ENCODE results near the gene AXDND1. TPM values are rescaled to one million over a fixed set of nuclear protein-coding genes. Genes with fewer than 3 reads are reported as not detected.

AXDND1 gene
- total RNA-seq, 1 experiment from 2014 or later = 0.15 TPM

DNA sequence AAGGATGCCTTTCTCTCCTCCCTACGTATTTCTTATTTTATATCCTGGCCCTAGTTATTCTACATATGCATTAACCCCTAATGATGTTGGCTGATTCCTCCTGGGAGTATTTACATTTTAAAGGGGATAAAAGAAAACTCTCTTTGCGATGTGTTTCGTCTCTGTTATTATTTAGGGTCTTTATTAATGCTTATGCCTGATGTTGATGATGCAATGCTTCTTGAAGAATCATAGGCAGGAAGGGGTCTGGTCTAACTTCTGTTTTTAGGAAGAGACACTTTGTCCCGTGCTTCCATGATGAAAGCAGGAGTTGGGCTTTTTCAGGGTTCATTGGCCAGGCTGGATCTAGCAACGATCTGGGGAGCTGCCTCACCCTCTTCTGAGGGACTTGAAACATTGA is 210.7 kb downstream of the AXDND1 start:
- Histone ChIP-seq H3K4me2 (ENCODE audit: low read depth, low read length, poor library complexity, severe bottlenecking) (no peak overlapping the region), H3K27ac (ENCODE audit: low read length) (no peak overlapping the region), H3K9me3 (ENCODE audit: low read length) (no peaks in the 10 kb centered on the region), H3K27me3 (ENCODE audit: low read length) (no peaks in the 10 kb centered on the region), H4K20me1 (ENCODE audit: insufficient read depth, low read depth, low read length) (no peaks in the 10 kb centered on the region), H3K9ac (ENCODE audit: low read length) (no peak overlapping the region), H2AFZ (ENCODE audit: low read length) (no peak overlapping the region), H3K4me3 (ENCODE audit: low read length) (no peak overlapping the region), H3K4me1 (ENCODE audit: low read length) (no peaks in the 10 kb centered on the region), H3K36me3 (ENCODE audit: insufficient read depth, low read length) (no peaks in the 10 kb centered on the region), H3K9me2 (replicated peaks; ENCODE audit: insufficient read depth, low read length) (no peaks in the 10 kb centered on the region), H3K79me2 (ENCODE audit: low read length) (no peaks in the 10 kb centered on the region)
- no peak for DNase-seq

DNA sequence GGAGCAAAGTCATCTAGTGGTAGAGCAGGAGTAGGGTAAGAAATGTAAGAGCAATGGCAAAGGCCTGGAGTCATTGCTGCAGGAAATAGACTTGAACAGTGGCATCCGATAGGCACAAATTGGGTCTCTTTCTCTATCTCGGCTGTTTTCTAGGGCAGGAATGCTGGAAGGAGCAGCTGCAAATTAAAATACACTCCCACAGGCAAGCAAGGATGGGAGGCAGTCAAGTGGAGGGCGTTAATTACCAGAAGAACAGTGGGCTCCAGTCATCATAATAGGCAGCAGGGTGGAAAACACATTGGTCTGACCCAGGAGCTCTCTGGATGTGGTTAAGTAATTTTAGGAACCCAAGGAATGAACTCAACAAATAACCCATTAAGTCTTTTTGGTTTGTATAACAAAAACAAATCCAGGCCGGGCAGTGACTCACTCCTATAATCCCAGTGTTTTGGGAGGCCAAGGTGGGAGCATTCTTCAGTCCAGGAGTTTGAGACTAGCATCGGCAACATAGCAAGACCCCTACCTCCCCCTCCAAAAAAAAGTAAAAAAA is 218.1 kb downstream of the AXDND1 start:
- Histone ChIP-seq H4K20me1 (ENCODE audit: insufficient read depth, low read depth, low read length) (no peaks in the 10 kb centered on the region), H3K4me1 (ENCODE audit: low read length) (no peaks in the 10 kb centered on the region), H2AFZ (ENCODE audit: low read length) (no peak overlapping the region), H3K27me3 (ENCODE audit: low read length) (no peaks in the 10 kb centered on the region), H3K4me2 (ENCODE audit: low read depth, low read length, poor library complexity, severe bottlenecking) (no peak overlapping the region), H3K79me2 (ENCODE audit: low read length) (no peaks in the 10 kb centered on the region), H3K27ac (ENCODE audit: low read length) (no peak overlapping the region), H3K36me3 (ENCODE audit: insufficient read depth, low read length) (no peaks in the 10 kb centered on the region), H3K9me3 (ENCODE audit: low read length) (no peaks in the 10 kb centered on the region), H3K9ac (ENCODE audit: low read length) (no peak overlapping the region), H3K4me3 (ENCODE audit: low read length) (no peak overlapping the region), H3K9me2 (replicated peaks; ENCODE audit: insufficient read depth, low read length) (no peaks in the 10 kb centered on the region)
- no peak for DNase-seq

DNA sequence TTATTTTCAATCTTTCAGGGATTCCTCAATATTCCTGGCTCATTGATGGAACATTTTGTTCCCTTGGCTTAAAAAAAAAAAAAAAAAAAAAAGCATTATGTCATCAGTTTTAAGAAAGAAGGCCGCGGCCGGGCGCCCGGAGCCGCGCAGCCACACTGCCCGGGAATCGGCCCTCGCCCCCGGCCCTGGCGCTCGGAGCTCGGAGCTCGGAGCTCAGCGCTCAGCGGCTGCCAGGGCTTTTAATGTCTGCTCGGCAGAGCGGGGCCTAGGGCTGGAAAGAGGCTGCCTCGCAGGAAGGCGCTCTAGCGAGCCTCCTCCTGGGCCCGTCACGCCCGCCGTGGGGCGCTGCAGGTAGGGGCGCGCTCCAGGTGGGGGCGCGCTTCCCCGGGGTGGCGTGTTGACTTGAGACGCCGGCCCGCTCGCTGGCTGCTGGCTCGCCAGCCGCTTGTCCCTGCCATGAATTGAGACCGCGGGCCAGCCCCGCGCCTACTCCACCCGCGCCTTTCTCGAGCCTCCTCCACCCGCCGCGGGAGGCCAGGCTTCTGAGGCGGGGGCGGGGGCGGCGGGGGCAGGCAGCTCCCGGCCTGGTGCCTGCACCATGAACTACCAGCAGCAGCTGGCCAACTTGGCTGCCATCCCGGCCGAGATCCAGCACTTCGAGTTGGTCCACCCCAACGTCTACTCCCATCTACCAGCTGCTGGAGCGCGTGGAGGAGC is 220.5 kb downstream of the AXDND1 start:
- no peak overlapping the region for H2AFZ ChIP-seq (ENCODE audit: low read length)

GRCh38 chr1:179587336-179587735 is 221.6 kb downstream of the AXDND1 start:
- Histone ChIP-seq H3K79me2 (ENCODE audit: low read length) (no peaks in the 10 kb centered on the region), H3K36me3 (ENCODE audit: insufficient read depth, low read length) (no peaks in the 10 kb centered on the region), H3K4me3 (ENCODE audit: low read length) (no peak overlapping the region), H3K4me1 (ENCODE audit: low read length) (no peaks in the 10 kb centered on the region), H3K9me2 (replicated peaks; ENCODE audit: insufficient read depth, low read length) (no peaks in the 10 kb centered on the region), H3K27ac (ENCODE audit: low read length) (no peak overlapping the region), H3K4me2 (ENCODE audit: low read depth, low read length, poor library complexity, severe bottlenecking) (no peak overlapping the region), H3K9me3 (ENCODE audit: low read length) (no peaks in the 10 kb centered on the region), H2AFZ (ENCODE audit: low read length) (no peak overlapping the region), H4K20me1 (ENCODE audit: insufficient read depth, low read depth, low read length) (no peaks in the 10 kb centered on the region), H3K9ac (ENCODE audit: low read length) (no peak overlapping the region), H3K27me3 (ENCODE audit: low read length) (no peaks in the 10 kb centered on the region)
- DNase-seq = no peak

More for the DNA sequence above, 220.5 kb downstream of the AXDND1 start:
- Histone ChIP-seq H3K4me3 (ENCODE audit: low read length) (no peak overlapping the region), H3K79me2 (ENCODE audit: low read length) (no peaks in the 10 kb centered on the region), H4K20me1 (ENCODE audit: insufficient read depth, low read depth, low read length) (no peaks in the 10 kb centered on the region), H3K27ac (ENCODE audit: low read length) (no peak overlapping the region), H3K4me1 (ENCODE audit: low read length) (no peaks in the 10 kb centered on the region), H3K9me2 (replicated peaks; ENCODE audit: insufficient read depth, low read length) (no peaks in the 10 kb centered on the region), H3K4me2 (ENCODE audit: low read depth, low read length, poor library complexity, severe bottlenecking) (no peak overlapping the region), H3K36me3 (ENCODE audit: insufficient read depth, low read length) (no peaks in the 10 kb centered on the region), H3K9me3 (ENCODE audit: low read length) (no peaks in the 10 kb centered on the region), H3K9ac (ENCODE audit: low read length) (no peak overlapping the region), H3K27me3 (ENCODE audit: low read length) (no peaks in the 10 kb centered on the region)
- no peak for DNase-seq

DNA sequence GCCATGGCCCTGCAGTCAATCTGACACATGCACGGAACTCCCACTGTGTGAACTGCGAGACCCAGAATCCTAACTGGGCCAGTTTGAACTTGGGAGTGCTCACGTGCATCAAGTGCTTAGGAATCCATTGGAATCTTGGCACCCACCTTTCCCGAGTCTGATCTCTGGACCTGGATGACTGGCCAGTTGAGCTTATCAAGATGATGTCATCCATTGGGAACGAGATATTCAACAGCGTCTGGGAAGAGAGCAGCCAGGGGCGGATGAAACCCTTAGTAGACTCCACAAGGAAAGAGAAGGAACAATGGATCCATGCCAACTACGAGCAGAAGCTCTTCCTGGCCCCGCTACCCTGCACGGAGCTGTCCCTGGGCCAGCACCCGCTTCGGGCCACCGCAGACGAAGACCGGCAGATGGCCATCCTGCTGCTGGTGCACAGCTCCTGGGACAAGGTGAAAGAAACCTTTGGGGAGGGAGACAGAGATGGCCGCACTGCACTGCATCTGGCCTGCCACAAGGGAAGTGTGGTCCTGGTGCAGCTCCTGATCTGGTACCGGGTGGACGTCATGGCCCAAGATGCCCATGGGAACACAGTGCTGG is 222.8 kb downstream of the AXDND1 start:
- no peak overlapping the region for H3K4me2 ChIP-seq (ENCODE audit: low read depth, low read length, poor library complexity, severe bottlenecking)

DNA sequence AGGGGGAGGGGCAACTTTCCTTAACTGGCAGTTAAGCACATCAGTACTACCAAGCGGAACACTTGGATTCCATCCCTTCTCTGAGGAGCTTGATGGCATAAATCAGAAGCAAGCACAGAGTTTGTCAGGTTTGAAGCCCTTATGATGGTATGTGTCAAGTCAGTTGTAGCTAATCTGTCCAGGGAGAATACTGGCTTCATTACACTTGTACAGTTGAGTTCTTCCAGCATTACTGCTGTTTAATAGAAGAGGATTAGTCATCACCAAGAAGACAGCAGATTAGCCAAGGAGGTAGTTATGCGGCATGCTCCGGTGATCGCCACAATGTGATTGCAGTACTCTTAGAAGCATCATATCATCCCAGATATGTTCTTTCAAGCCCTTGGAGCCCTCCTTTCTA is 223.7 kb downstream of the AXDND1 start:
- no peak for DNase-seq
- no peak overlapping the region for H3K9ac ChIP-seq (ENCODE audit: low read length)
- no peaks in the 10 kb centered on the region for H3K9me2 ChIP-seq (replicated peaks; ENCODE audit: insufficient read depth, low read length)
- H3K4me2 ChIP-seq (ENCODE audit: low read depth, low read length, poor library complexity, severe bottlenecking) = no peak overlapping the region
- no peaks in the 10 kb centered on the region for H3K4me1 ChIP-seq (ENCODE audit: low read length)
- H3K36me3 ChIP-seq (ENCODE audit: insufficient read depth, low read length) = no peaks in the 10 kb centered on the region
- H4K20me1 ChIP-seq (ENCODE audit: insufficient read depth, low read depth, low read length) = no peaks in the 10 kb centered on the region
- no peak overlapping the region for H3K4me3 ChIP-seq (ENCODE audit: low read length)
- H3K27me3 ChIP-seq (ENCODE audit: low read length) = no peaks in the 10 kb centered on the region
- no peak overlapping the region for H2AFZ ChIP-seq (ENCODE audit: low read length)
- H3K79me2 ChIP-seq (ENCODE audit: low read length) = no peaks in the 10 kb centered on the region
- H3K27ac ChIP-seq (ENCODE audit: low read length) = no peak overlapping the region
- H3K9me3 ChIP-seq (ENCODE audit: low read length) = no peaks in the 10 kb centered on the region

More for the DNA sequence above, 222.8 kb downstream of the AXDND1 start:
- no peaks in the 10 kb centered on the region for H3K9me2 ChIP-seq (replicated peaks; ENCODE audit: insufficient read depth, low read length)
- no peaks in the 10 kb centered on the region for H3K4me1 ChIP-seq (ENCODE audit: low read length)
- H3K27ac ChIP-seq (ENCODE audit: low read length) = no peak overlapping the region
- H4K20me1 ChIP-seq (ENCODE audit: insufficient read depth, low read depth, low read length) = no peaks in the 10 kb centered on the region
- no peaks in the 10 kb centered on the region for H3K27me3 ChIP-seq (ENCODE audit: low read length)
- no peak overlapping the region for H2AFZ ChIP-seq (ENCODE audit: low read length)
- no peak overlapping the region for H3K4me3 ChIP-seq (ENCODE audit: low read length)
- no peak overlapping the region for H3K9ac ChIP-seq (ENCODE audit: low read length)
- no peaks in the 10 kb centered on the region for H3K9me3 ChIP-seq (ENCODE audit: low read length)
- DNase-seq = no peak
- no peaks in the 10 kb centered on the region for H3K79me2 ChIP-seq (ENCODE audit: low read length)
- no peaks in the 10 kb centered on the region for H3K36me3 ChIP-seq (ENCODE audit: insufficient read depth, low read length)

DNA sequence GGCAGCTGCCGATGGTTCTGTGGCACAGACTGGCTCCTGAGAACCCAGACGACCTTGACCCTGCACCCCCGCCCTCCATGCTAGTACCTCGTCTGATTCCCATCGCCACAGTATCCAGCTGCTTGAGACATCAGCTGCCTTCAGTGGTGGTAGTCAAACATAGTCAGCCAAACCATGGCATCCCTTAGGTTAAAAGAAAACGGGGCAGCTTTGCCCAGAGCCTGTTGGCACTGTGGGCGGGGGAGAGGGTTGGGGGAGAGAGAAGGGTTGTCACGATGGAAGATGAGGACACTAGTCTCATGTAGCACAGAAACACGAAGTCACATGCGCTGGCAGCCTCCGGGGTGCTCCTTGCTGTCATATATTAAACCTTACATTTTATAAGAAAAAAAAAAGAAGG is 224.9 kb downstream of the AXDND1 start:
- Histone ChIP-seq H2AFZ (ENCODE audit: low read length) (no peak overlapping the region), H3K27ac (ENCODE audit: low read length) (no peak overlapping the region), H3K4me3 (ENCODE audit: low read length) (no peak overlapping the region), H3K9me3 (ENCODE audit: low read length) (no peaks in the 10 kb centered on the region), H3K27me3 (ENCODE audit: low read length) (no peaks in the 10 kb centered on the region), H3K4me1 (ENCODE audit: low read length) (no peaks in the 10 kb centered on the region), H3K4me2 (ENCODE audit: low read depth, low read length, poor library complexity, severe bottlenecking) (no peak overlapping the region), H3K36me3 (ENCODE audit: insufficient read depth, low read length) (no peaks in the 10 kb centered on the region), H3K79me2 (ENCODE audit: low read length) (no peaks in the 10 kb centered on the region), H3K9me2 (replicated peaks; ENCODE audit: insufficient read depth, low read length) (no peaks in the 10 kb centered on the region), H4K20me1 (ENCODE audit: insufficient read depth, low read depth, low read length) (no peaks in the 10 kb centered on the region), H3K9ac (ENCODE audit: low read length) (no peak overlapping the region)
- no peak for DNase-seq

GRCh38 chr1:179591253-179591591 is 225.5 kb downstream of the AXDND1 start:
- Histone ChIP-seq H3K9ac (ENCODE audit: low read length) (no peak overlapping the region), H3K9me2 (replicated peaks; ENCODE audit: insufficient read depth, low read length) (no peaks in the 10 kb centered on the region), H3K4me1 (ENCODE audit: low read length) (no peaks in the 10 kb centered on the region), H2AFZ (ENCODE audit: low read length) (no peak overlapping the region), H3K27me3 (ENCODE audit: low read length) (no peaks in the 10 kb centered on the region), H3K36me3 (ENCODE audit: insufficient read depth, low read length) (no peaks in the 10 kb centered on the region), H3K79me2 (ENCODE audit: low read length) (no peaks in the 10 kb centered on the region), H4K20me1 (ENCODE audit: insufficient read depth, low read depth, low read length) (no peaks in the 10 kb centered on the region), H3K4me3 (ENCODE audit: low read length) (no peak overlapping the region), H3K9me3 (ENCODE audit: low read length) (no peaks in the 10 kb centered on the region), H3K27ac (ENCODE audit: low read length) (no peak overlapping the region), H3K4me2 (ENCODE audit: low read depth, low read length, poor library complexity, severe bottlenecking) (no peak overlapping the region)
- DNase-seq = no peak
